NCI-H1105 (cell line): ENCODE data around the gene SLC46A1.

Experiments
- DNase-seq: peaks from one replicate; lab custom pipeline; 2025; lab: John Stamatoyannopoulos, UW

Gene SLC46A1

DNA sequence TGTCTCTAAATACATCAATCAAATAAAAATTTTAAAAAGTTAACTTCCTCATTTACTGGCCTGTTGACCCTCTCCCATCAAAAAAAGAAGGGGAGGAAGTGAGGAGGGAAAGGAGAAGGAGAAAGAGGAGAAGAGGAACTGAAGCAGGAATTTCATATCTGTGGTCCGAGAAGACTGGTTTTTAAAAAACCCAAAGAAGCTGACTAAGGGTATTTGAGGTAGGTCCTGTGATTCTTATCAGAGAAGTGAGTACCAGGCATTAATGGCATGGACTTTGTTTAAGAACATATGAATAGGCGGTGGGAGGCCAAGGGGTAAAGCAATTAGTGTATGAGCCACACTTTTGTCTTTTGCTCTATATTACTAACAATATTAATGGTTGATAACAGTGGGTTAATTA, 2.0 kb downstream of the SLC46A1 start:
- no peak for DNase-seq

GRCh38 chr17:28402844-28403243, 3.2 kb downstream of the SLC46A1 start:
- DNase-seq = no peak

DNA sequence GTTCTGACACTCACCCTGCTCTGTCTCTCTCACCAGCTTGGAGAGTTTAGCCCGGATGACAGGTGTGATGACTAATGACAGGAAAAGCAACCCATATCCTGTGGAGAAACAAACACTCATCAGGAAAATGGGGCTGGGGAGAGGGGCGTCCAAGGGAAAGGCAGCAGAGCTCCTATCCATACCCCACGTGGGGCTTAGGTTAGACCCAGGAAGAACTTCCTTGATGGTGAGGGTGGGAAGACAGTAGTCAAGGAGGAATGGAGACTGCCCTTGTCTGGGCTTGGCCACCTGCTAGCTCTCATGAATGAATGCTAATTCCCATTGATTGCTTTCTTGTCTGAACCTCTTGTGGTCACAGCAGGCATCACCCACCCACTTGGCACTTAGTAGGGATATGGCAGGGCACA, 3.8 kb downstream of the SLC46A1 start:
- no peak for DNase-seq

- DNase-seq = no peak
These were observed 6.2 kb downstream of the SLC46A1 start for GRCh38 chr17:28399808-28400207.

DNA sequence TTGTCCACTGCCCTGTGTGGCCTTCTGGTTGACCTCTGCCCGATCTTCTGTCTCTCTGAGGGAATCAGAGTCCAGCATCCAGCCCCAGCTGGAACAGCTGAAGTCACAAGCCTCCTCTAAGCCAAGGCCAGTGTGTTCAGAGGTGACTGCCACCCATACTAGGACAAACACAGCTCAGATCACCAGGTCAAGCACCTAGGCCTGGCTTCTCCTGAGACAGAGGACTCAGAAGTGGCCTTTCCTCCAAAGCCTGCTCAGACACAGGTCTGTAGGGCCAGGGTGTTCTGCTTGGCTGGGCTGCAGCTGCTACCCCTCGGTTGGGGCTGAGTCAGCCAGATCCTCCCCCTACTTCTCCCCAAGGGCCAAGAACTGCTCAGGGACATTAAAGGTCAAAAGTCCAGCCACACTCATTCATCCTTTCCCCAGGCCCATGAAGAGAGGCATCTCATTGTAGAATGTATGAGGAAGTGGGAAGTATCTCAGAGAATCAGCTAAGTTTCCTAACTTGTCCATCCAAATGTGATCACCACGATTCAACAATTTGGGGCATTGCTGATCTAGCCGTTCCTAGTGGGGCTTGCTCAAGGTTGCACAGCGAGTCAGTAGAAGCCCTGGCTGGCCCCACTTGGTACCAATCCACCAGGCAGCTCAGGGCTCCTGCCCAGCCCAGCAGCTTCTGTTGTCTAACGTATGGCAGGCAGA, 7.6 kb downstream of the SLC46A1 start:
- DNase-seq = no peak

- DNase-seq = no peak
These were observed 8.2 kb downstream of the SLC46A1 start for GRCh38 chr17:28397687-28398279.

DNA sequence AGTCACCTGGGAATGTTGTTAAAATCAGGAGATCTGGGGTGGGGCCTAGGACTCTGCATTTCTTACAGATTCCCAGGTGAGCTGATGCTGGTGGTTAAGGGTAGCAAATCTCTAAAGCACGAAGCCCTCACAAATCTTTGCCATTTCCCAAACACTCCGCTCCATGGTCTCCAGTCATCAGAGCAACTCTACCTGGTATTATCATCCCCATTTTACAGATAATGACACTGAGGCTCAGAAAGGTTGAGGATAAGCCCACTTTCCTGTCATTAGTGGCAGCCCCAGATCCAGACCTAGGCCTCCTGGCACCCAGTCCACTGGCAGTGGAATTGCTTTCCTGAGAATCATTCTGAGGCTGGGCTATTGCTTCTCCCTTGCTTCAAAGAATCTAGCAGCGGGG, 8.7 kb downstream of the SLC46A1 start:
- DNase-seq = no peak

GRCh38 chr17:28396635-28397239, 9.3 kb downstream of the SLC46A1 start:
- no peak for DNase-seq

DNA sequence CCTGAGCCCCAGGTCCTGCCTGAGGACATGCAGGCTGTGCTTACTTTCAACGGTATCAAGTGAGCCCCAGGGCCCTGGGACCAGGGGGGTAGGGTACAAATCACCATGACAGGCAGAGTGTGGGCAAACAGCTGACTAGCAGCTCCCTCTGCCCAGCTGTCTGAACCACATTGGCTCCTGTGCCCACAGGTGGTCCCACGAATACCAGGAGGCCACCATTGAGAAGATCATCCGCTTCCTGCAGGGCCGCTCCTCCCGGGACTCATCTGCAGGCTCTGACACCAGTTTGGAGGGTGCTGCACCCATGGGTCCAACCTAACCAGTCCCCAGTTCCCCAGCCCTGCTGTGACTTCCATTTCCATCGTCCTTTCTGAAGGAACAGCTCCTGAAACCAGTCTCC, 10.0 kb downstream of the SLC46A1 start:
- no peak for DNase-seq

DNA sequence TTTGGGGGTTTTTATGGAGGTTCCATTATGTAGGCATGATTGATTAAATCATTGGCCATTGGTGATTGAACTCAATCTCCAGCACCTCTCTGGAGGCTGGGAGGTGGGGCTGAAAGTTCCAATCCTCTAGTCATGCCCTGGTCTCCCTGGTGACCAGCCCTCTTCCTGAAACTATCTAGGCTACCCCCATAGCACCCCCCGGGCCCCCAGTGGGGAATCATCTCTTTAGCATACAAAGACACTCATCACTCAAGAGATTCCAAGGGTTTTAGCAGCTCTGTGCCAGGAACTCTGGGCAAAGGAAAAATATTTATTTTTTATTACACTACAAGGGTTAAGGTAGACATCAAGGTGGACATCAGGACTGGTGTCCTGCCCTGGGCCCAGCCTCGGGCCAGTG, 10.6 kb downstream of the SLC46A1 start:
- DNase-seq = no peak

DNA sequence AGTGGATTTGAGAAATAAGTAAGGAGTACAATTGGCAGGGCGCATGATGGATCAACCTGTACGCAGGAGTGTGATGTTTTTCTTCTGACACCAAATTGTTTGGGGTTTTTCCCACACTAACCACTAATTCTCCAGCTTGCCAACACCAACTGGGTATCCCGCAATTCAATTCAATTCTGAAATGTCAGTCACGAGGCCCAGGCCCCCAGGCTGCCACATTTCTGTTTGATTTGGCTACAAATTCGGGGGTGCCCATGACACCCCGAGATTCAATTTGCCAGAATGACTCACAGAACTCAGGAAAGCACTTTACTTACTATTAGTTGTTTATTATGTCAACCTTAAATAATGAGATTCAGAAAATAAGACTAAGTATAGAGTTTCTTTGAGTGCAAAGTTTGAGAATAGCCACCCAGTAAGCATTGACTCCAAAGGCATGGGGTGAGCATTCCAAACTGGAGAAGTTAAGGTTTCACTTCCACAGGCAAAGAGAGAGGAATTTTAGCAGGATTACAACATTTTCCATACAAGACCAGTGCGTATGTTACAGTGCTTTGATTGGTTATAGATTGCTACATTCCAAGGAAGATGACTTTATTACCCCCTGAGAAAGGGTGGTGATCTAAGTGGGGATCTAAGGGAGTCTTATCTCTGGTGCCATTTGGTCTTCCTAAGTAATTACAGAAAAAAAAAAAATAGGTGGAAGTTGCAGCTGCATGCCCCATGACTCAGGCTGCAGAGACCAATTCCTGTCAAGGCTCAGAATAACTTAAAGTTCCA, 11.5 kb downstream of the SLC46A1 start:
- DNase-seq = no peak

DNA sequence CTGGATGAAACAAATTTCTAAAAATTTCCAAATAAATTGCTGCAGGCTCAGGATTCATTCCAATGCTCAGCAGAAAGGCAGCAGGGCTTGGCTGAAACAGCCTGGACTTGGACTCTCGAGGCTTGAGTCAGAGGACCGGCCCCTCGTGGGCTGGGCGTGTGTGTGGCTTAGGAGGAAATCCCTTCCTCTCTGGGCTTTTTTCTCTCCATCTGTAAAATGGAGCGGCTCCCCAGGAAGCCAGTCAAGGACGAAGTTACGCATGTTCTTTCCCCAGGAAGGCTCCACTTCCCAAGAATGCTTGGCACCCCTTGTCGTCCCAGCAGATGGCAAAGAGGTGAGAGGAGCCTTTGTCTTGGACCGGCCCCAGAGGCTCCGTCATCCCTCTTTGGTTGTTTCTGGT, 13.5 kb downstream of the SLC46A1 start:
- no peak for DNase-seq

GRCh38 chr17:28391401-28391800, 14.6 kb downstream of the SLC46A1 start:
- DNase-seq = no peak

GRCh38 chr17:28390984-28391383, 15.0 kb downstream of the SLC46A1 start:
- no peak for DNase-seq

DNA sequence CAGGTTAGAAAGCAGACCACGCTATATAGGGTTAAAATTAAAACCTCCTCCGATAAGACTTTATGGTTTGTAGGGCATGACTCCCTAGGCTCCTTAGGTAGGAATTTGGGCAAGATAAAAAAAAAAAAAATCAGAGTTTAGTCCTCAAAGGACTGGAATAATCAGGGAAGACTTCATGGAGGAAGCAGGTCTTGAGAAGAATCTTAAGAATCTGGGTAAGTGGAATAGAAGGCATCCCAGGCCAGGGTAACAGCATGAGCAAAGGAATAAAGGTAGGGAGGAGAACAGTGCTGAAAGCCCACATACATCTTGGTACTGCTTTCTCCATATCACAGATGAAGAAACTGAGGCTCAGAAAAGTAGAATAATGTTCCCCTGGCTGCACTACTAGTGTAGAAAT, 15.4 kb downstream of the SLC46A1 start:
- DNase-seq = no peak

DNA sequence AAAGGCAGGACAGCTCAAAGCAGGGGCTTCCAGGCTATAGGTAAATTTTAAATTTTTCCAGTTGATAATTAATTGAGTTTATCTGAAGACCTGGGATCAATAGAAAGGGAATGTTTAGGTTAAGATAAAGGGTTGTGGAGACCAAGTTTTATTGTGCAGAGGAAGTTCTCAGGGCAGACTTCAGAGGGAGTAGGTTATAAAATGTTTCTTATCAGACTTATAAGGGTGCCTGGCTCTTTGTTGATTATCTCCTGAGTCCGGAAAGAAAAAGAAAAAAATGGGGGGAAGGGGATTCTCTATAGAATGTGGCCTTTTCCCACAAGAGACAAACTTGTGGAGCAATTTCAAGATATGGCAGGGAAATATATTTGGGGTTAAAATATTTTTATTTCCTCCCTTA, 15.9 kb downstream of the SLC46A1 start:
- no peak for DNase-seq

DNA sequence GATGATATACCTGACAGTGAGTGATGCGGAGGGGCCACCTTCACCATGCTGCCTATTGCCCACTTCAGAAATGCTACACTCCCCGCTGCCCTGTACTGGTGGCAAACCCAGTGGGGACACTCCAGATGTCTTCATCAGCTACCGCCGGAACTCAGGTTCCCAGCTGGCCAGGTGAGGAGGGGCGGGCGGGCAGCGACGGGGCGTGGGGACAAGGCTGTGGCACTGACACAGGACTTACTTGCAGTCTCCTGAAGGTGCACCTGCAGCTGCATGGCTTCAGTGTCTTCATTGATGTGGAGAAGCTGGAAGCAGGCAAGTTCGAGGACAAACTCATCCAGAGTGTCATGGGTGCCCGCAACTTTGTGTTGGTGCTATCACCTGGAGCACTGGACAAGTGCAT, 17.9 kb downstream of the SLC46A1 start:
- no peak for DNase-seq

DNA sequence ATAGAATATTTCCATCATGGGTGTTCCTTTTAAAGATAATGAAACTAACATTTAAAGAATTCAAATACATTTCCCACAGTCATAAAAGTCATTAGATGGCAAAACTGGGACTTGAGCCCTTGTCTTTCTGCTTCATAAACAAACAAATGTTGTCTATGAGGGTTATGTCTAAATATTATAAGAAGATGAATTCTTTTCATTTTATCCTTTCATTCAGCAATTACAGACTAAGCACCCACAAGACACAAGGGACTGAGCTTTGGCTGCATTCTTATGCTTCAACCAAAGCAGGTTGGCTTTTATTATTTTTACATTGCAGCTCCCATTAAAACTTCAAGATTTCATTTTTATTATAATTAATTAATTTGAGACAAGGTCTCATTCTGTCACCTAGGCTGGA, 19.6 kb downstream of the SLC46A1 start:
- DNase-seq = no peak

DNA sequence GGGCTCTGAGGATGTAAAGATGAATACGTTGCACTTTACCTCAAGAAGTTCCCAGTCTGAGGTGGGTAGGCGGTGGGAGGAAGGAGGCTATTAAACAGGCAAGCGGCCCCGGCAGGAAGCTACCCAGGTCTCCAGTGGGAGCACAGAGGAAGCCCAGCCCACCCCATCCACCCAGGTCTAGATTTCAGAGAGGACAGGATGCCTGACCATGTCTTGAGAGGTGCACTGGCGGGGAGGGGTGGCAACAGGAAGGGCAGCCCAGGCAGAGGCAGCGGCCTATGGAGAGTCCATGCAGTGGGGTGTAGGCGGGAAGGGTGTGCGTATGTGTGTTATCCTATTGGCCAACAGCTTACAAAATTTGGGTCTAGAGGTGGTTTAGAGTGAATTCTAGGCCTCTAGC, 20.6 kb downstream of the SLC46A1 start:
- DNase-seq = no peak

GRCh38 chr17:28385037-28385400, 21.0 kb downstream of the SLC46A1 start:
- DNase-seq = no peak

DNA sequence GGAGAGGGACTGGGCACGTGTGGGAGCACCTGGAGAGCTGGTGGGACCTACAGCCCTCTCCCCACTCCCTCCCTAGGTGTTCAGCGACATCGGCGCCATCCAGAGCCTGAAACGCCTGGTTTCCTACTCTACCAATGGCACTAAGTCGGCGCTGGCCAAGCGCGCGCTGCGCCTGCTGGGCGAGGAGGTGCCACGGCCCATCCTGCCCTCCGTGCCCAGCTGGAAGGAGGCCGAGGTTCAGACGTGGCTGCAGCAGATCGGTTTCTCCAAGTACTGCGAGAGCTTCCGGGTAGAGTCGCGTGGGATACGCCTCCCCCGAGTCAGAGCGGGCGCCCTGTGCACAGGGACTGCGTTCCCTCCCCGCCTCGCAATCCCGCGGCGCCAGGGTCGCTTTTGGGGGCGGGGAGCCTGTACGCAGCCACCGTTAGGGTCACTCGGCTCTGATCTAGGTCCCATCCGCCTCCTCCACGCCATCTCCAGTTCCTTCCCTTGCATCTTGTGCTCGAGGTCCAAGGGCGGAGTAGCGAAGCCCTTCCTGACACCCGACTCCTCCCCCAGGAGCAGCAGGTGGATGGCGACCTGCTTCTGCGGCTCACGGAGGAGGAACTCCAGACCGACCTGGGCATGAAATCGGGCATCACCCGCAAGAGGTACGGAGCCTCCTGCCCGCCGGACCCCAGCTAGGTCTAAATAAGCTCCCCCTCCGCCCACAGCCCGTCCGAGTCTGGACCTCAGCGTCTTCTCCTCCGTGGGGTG, 21.6 kb downstream of the SLC46A1 start:
- peak; percentile 69 for DNase-seq

DNA sequence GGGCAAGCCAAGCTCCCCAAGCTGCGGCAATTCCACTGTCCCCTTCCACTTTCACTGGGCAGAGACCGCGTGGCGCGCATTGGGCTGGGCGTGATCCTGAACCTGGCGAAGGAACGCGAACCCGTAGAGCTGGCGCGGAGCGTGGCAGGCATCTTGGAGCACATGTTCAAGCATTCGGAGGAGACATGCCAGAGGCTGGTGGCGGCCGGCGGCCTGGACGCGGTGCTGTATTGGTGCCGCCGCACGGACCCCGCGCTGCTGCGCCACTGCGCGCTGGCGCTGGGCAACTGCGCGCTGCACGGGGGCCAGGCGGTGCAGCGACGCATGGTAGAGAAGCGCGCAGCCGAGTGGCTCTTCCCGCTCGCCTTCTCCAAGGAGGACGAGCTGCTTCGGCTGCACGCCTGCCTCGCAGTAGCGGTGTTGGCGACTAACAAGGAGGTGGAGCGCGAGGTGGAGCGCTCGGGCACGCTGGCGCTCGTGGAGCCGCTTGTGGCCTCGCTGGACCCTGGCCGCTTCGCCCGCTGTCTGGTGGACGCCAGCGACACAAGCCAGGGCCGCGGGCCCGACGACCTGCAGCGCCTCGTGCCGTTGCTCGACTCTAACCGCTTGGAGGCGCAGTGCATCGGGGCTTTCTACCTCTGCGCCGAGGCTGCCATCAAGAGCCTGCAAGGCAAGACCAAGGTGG, 24.7 kb downstream of the SLC46A1 start:
- DNase-seq = no peak
